Measurements from ENCODE around the gene SMG1. TPM values are rescaled to one million over a fixed set of nuclear protein-coding genes. Genes with fewer than 3 reads are reported as not detected.

Gene SMG1
- polyA plus RNA-seq, 1 experiment = 38.7 TPM

DNA sequence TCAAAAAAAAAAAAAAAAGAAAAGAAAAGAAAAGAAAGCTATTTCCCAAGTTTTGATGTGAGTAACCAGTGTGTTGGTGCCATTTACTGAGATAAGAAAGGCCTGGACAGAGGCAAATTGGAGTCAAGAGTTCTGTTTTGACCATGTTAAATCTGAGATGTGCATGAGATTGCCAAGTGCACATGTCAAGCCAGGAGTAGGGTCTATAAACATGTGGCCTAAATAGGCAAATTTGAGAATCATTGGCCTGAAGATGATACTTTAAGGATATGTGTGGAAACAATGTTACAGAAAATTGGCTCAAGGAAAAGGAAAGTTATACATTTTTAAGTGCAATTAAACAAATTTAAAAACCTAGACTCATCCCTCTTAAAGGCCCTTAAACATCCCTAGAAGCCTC lies 15.3 kb upstream of the SMG1 start:
- CTCF ChIA-PET = interaction anchor here (0.7 kb wide), 1 partner anchor 144 kb away, joined by 3 read pairs; no protein-coding TSS in a partner anchor
- DNase-seq (ENCODE audit: low read depth, low spot score) = no peak

DNA sequence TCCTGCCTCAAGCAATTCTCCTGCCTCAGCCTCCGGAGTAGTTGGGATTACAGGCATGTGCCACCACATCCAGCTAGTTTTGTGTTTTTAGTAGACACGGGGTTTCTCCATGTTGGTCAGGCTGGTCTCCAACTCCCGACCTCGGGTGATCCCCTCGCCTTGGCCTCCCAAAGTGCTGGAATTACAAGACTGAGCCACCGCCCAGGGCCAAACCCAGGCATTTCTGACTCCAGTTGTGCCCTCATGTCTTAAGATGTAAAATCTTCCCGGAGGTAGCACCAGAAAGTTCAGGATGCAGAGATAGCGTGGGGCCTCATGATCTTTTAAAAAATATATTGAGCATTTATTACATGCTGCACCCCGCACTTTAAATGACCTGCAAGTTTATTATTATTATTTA lies 12.8 kb upstream of the SMG1 start:
- ChIA-PET CTCF (no interaction called here), POLR2A (no interaction called here)
- no peak overlapping the region for H3K4me3 ChIP-seq (ENCODE audit: low read depth, low read length)
- no peak for DNase-seq (ENCODE audit: low read depth, low spot score)
- no peak overlapping the region for H3K27ac ChIP-seq (ENCODE audit: low read depth, low read length)
- TF ChIP-seq, protein P1, sequence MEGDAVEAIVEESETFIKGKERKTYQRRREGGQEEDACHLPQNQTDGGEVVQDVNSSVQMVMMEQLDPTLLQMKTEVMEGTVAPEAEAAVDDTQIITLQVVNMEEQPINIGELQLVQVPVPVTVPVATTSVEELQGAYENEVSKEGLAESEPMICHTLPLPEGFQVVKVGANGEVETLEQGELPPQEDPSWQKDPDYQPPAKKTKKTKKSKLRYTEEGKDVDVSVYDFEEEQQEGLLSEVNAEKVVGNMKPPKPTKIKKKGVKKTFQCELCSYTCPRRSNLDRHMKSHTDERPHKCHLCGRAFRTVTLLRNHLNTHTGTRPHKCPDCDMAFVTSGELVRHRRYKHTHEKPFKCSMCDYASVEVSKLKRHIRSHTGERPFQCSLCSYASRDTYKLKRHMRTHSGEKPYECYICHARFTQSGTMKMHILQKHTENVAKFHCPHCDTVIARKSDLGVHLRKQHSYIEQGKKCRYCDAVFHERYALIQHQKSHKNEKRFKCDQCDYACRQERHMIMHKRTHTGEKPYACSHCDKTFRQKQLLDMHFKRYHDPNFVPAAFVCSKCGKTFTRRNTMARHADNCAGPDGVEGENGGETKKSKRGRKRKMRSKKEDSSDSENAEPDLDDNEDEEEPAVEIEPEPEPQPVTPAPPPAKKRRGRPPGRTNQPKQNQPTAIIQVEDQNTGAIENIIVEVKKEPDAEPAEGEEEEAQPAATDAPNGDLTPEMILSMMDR (IDR thresholded peaks at IDR 0.05; ENCODE audit: low read depth, low read length) = no peak
- H3K9me3 ChIP-seq (ENCODE audit: control insufficient read depth, insufficient read depth, low read length) = no peaks in the 10 kb centered on the region
- H3K27me3 ChIP-seq (ENCODE audit: control insufficient read depth, insufficient read depth, low read length) = peaks cover 3% of the 10 kb centered on the region

More for the DNA sequence above, 15.3 kb upstream of the SMG1 start:
- Histone ChIP-seq H3K27ac (ENCODE audit: low read depth, low read length) (no peak overlapping the region), H3K27me3 (ENCODE audit: control insufficient read depth, insufficient read depth, low read length) (peaks cover 6% of the 10 kb centered on the region), H3K4me3 (ENCODE audit: low read depth, low read length) (no peak overlapping the region), H3K9me3 (ENCODE audit: control insufficient read depth, insufficient read depth, low read length) (no peaks in the 10 kb centered on the region)
- TF ChIP-seq, protein P1 (IDR thresholded peaks at IDR 0.05; ENCODE audit: low read depth, low read length) = no peak
- POLR2A ChIA-PET = no interaction called here

DNA sequence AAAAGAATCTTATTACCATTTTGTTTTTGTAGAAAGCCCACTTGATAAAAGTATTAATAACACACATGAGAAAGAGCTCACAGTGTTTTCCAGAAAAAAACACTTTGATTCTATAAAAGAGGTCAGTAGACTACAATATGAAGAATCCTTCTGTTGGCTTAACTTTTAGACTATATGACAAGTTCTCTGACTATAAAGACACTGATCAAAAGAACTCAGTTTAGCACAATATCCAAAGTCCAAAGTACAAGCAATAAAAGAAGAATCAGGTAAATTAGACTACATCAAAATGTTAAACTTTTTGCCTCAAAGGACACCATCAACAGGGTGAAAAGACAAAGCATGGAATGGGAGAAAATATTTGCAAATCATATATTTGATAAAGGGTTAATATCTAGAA lies 11.2 kb upstream of the SMG1 start:
- TF ChIP-seq, protein P1 (IDR thresholded peaks at IDR 0.05; ENCODE audit: low read depth, low read length) = no peak
- no peak overlapping the region for H3K27ac ChIP-seq (ENCODE audit: low read depth, low read length)
- no peak overlapping the region for H3K4me3 ChIP-seq (ENCODE audit: low read depth, low read length)
- peaks cover 3% of the 10 kb centered on the region for H3K27me3 ChIP-seq (ENCODE audit: control insufficient read depth, insufficient read depth, low read length)
- H3K9me3 ChIP-seq (ENCODE audit: control insufficient read depth, insufficient read depth, low read length) = no peaks in the 10 kb centered on the region
- POLR2A ChIA-PET = no interaction called here
- DNase-seq (ENCODE audit: low read depth, low spot score) = no peak
- CTCF ChIA-PET = interaction anchor here (1.0 kb wide), 1 partner anchor 46 kb away, joined by 4 read pairs; the partner anchor contains the start of gene TMC7

DNA sequence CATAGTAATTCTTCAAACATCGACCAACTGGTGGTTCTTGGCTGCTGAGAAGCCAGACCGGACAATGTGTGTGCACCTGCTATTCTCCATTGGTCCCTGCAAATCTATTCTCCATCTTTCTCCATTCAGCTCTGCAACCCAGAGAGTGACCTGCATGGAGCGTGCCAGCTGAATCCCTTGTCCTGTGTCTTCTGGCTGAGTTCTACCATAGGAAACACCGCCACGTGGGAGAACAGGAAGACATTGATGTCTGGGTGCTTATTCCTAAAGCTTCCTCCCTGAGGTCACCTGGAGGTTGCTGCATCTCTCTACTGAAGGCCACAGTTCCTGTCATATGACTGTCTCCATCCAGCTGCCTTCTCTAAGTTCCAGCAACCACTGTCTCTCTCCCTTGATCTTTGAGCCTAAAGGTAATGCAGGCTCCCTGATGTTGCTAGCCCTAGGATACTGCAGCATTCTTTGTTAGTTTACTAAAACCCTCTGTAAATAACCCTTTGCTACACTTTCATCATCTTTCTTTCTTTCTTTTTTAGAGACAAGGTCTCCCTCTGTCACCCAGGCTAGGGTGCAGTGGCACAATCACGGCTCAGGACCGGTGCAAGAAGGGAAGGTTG lies 10.6 kb upstream of the SMG1 start:
- H3K4me3 ChIP-seq (ENCODE audit: low read depth, low read length) = no peak overlapping the region
- POLR2A ChIA-PET = no interaction called here
- no peak overlapping the region for H3K27ac ChIP-seq (ENCODE audit: low read depth, low read length)
- H3K9me3 ChIP-seq (ENCODE audit: control insufficient read depth, insufficient read depth, low read length) = no peaks in the 10 kb centered on the region
- H3K27me3 ChIP-seq (ENCODE audit: control insufficient read depth, insufficient read depth, low read length) = peaks cover 3% of the 10 kb centered on the region
- TF ChIP-seq, protein P1 (IDR thresholded peaks at IDR 0.05; ENCODE audit: low read depth, low read length) = no peak
- CTCF ChIA-PET = interaction anchor here (1.0 kb wide), 1 partner anchor 47 kb away, joined by 4 read pairs; the partner anchor contains the start of gene TMC7
- no peak for DNase-seq (ENCODE audit: low read depth, low spot score)

DNA sequence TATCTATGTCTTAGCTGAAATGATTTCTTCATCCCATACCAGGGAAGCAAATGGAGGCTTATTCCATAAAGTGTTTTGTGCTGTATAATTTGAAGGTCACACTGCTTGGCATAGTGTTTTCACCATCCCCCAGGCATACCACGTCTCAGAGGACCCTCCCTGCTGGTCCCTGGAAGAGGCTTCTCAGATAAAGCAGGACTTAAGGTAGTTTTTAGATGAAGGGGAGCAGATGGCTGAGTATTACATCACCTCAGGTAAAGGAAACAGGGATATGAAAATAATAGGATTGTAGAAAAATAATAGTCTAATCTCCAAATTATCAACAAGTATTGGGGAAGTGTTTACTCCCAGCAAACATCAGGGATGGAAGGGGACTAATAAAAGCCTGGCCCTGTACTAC lies 7.3 kb upstream of the SMG1 start:
- ChIA-PET CTCF (interaction anchor here (1.0 to 1.6 kb wide), 4 partner anchors 13 to 132 kb away, joined by 3 to 9 read pairs (median 7); partner anchors contain the start of gene ARL6IP1), POLR2A (no interaction called here)

More for the DNA sequence above, 7.3 kb upstream of the SMG1 start:
- Histone ChIP-seq H3K27me3 (ENCODE audit: control insufficient read depth, insufficient read depth, low read length) (peaks cover 3% of the 10 kb centered on the region), H3K9me3 (ENCODE audit: control insufficient read depth, insufficient read depth, low read length) (no peaks in the 10 kb centered on the region), H3K4me3 (ENCODE audit: low read depth, low read length) (no peak overlapping the region), H3K27ac (ENCODE audit: low read depth, low read length) (no peak overlapping the region)
- TF ChIP-seq, protein P1 (IDR thresholded peaks at IDR 0.05; ENCODE audit: low read depth, low read length) = no peak
- no peak for DNase-seq (ENCODE audit: low read depth, low spot score)
